CD14-positive monocyte (primary cell): Measurements from ENCODE around the gene KMT2A. TPM values are rescaled to one million over a fixed set of nuclear protein-coding genes. Genes with fewer than 3 reads are reported as not detected.

Source experiments
- DNase-seq, 3 donors: peaks; one replicate each; pipeline ENCODE4 v3.0.0-alpha.2; 2011 to 2022
- H2AFZ ChIP-seq: 2 replicates; pipeline ENCODE4 v1.6.0; 2012; ENCODE audit warnings: mild to moderate bottlenecking, low read depth, low read length, inconsistent platforms; ENCODE audit not compliant: insufficient read depth, poor library complexity, severe bottlenecking
- H3K27ac ChIP-seq, 2 donors: 1 replicate in 1 of 2; 2 replicates in 1 of 2; pipeline ENCODE4 v1.5.1; 2012 to 2013; ENCODE audit warnings: low read length in 2 of 2, control low read depth in 1 of 2, inconsistent platforms in 1 of 2, low read depth in 1 of 2, mild to moderate bottlenecking in 1 of 2
- H3K27me3 ChIP-seq, 2 donors: one replicate each; pipeline versions ENCODE4 v1.6.0 to v1.6.1; 2011 to 2013; ENCODE audit warnings: low read length in 2 of 2; ENCODE audit not compliant: control insufficient read depth in 2 of 2, insufficient read depth in 2 of 2
- H3K36me3 ChIP-seq, 2 donors: replicated peaks in 1 of 2; 1 replicate in 1 of 2; 2 replicates in 1 of 2; pipeline versions ENCODE4 v1.5.1 to v1.6.1; 2012 to 2013; ENCODE audit warnings: low read length in 2 of 2, control low read depth in 1 of 2, inconsistent platforms in 1 of 2, mild to moderate bottlenecking in 1 of 2; ENCODE audit not compliant: insufficient read depth in 2 of 2, control insufficient read depth in 1 of 2
- H3K4me1 ChIP-seq, 2 donors: 1 replicate in 1 of 2; 2 replicates in 1 of 2; pipeline versions ENCODE4 v1.5.1 to v1.6.1; 2012 to 2013; ENCODE audit warnings: low read length in 2 of 2, control low read depth in 1 of 2, inconsistent platforms in 1 of 2, mild to moderate bottlenecking in 1 of 2, moderate library complexity in 1 of 2; ENCODE audit not compliant: insufficient read depth in 2 of 2, control insufficient read depth in 1 of 2
- H3K4me2 ChIP-seq: replicated peaks from 2 replicates; pipeline ENCODE3; 2012; ENCODE audit warnings: low read length, moderate library complexity, mild to moderate bottlenecking; ENCODE audit not compliant: poor library complexity, severe bottlenecking; ENCODE audit errors: extremely low read depth
- H3K4me3 ChIP-seq, 3 experiments: fragments of 200-600 bp in 1 of 3; sonication (generic) in 1 of 3; replicated peaks in 1 of 3; 1 replicate in 2 of 3; 2 replicates in 1 of 3; pipeline ENCODE4 v1.5.1; 2011 to 2013; ENCODE audit warnings: low read length in 3 of 3, mild to moderate bottlenecking in 3 of 3, control low read depth in 2 of 3, low read depth in 2 of 3, inconsistent platforms in 1 of 3, moderate library complexity in 1 of 3
- H3K79me2 ChIP-seq: 2 replicates; pipeline ENCODE4 v1.6.0; 2012; ENCODE audit warnings: mild to moderate bottlenecking, control low read depth, inconsistent platforms, low read length, moderate library complexity; ENCODE audit not compliant: insufficient read depth
- H3K9ac ChIP-seq: 2 replicates; pipeline ENCODE4 v1.6.0; 2017; ENCODE audit warnings: low read length, mild to moderate bottlenecking; ENCODE audit not compliant: insufficient read depth, poor library complexity, severe bottlenecking
- H3K9me3 ChIP-seq, 2 donors: replicated peaks in 1 of 2; 1 replicate in 1 of 2; 2 replicates in 1 of 2; pipeline versions ENCODE4 v1.5.1 to v1.6.1; 2012 to 2013; ENCODE audit warnings: low read length in 2 of 2, control low read depth in 1 of 2; ENCODE audit not compliant: control insufficient read depth in 1 of 2, insufficient read depth in 1 of 2
- H4K20me1 ChIP-seq: 2 replicates; pipeline ENCODE4 v1.6.0; 2012; ENCODE audit warnings: mild to moderate bottlenecking, low read length, control low read depth, moderate library complexity; ENCODE audit not compliant: insufficient read depth
- H3K27ac Mint-ChIP-seq, 7 donors: one replicate each; pipeline ENCODE4 v1.8.0; 2020; ENCODE audit warnings: mild to moderate bottlenecking in 7 of 7, mixed read lengths in 7 of 7, moderate library complexity in 6 of 7, inconsistent platforms in 2 of 7
- H3K27me3 Mint-ChIP-seq, 3 donors: one replicate each; pipeline ENCODE4 v1.8.0; 2021 to 2022; ENCODE audit warnings: low read depth in 3 of 3, mild to moderate bottlenecking in 3 of 3, mixed read lengths in 3 of 3, moderate library complexity in 3 of 3, inconsistent platforms in 1 of 3
- H3K36me3 Mint-ChIP-seq, 2 donors: one replicate each; pipeline ENCODE4 v1.8.0; 2020; ENCODE audit warnings: mixed read lengths in 2 of 2, inconsistent platforms in 1 of 2, mild to moderate bottlenecking in 1 of 2
- H3K4me1 Mint-ChIP-seq: one replicate; pipeline ENCODE4 v1.8.0; 2020; ENCODE audit warnings: mild to moderate bottlenecking, mixed read lengths
- H3K4me3 Mint-ChIP-seq, 2 donors: one replicate each; pipeline ENCODE4 v1.8.0; 2020; ENCODE audit warnings: mild to moderate bottlenecking in 2 of 2, mixed read lengths in 2 of 2, moderate library complexity in 1 of 2
- H3K9me3 Mint-ChIP-seq, 7 donors: one replicate each; pipeline ENCODE4 v1.8.0; 2020 to 2022; ENCODE audit warnings: mixed read lengths in 7 of 7, mild to moderate bottlenecking in 6 of 7, moderate library complexity in 6 of 7, inconsistent platforms in 2 of 7
- CTCF ChIP-seq: fragments of 200-600 bp; IDR thresholded peaks from one replicate; pipeline ENCODE4 v1.8.0; 2022; ENCODE audit warnings: antibody characterized with exemption, mild to moderate bottlenecking
- WGBS: methylation state at CpG from one replicate; pipeline ENCODE4 v1.1.5; 2013; ENCODE audit warnings: missing lambda C conversion rate; ENCODE audit not compliant: insufficient coverage; 5-methylcytosine and 5-hydroxymethylcytosine counted together
- intact Hi-C, 2 donors: fragments of 100-400 bp; cut with micrococcal nuclease; formaldehyde crosslinking; loops; one replicate each; pipeline versions ENCODE4 v1.15.0 to v1.15.1; 2023
- polyA plus RNA-seq, 3 donors: library from polyadenylated mRNA; depleted of rRNA in 1 of 3; unstranded in 2 of 3; stranded (reverse) in 1 of 3; fragments of 300-500 nt in 2 of 3; fragments of >200 nt in 1 of 3; fragmentation: Illumina TruSeq in 2 of 3; gene quantifications; 1 replicate in 2 of 3; 2 replicates in 1 of 3; pipeline ENCODE4 v1.2.3, GENCODE V29; 2012 to 2021

KMT2A gene
- polyA plus RNA-seq, 3 donors, result 3.3 to 21.7 (median 3.5) TPM

- H3K9ac ChIP-seq, result no peak within 1 kb of the TSS
- no CpG with 5 or more reads among the region's 3 CpGs for WGBS
- peaks cover 8 to 22% of the 10 kb centered on the region in 2 donors for H3K27me3 ChIP-seq
- H3K4me1 Mint-ChIP-seq, result peaks cover 39% of the 10 kb centered on the region
- no peak within 1 kb of the TSS for H2AFZ ChIP-seq
- no peak within 1 kb of the TSS for H3K27ac ChIP-seq
- peaks cover 13% of the 10 kb centered on the region for H4K20me1 ChIP-seq
- intact Hi-C loops, result no loop called here
- no peak for DNase-seq
- H3K4me3 ChIP-seq, result no peak within 1 kb of the TSS
- H3K36me3 Mint-ChIP-seq, result peaks cover 26 to 41% of the 10 kb centered on the region in 2 donors
- no peaks in the 10 kb centered on the region for H3K9me3 ChIP-seq
- H3K4me1 ChIP-seq, result peaks cover 25 to 34% of the 10 kb centered on the region in 2 donors
- peaks cover 0 to 4% (median 0%) of the 10 kb centered on the region in 7 donors for H3K9me3 Mint-ChIP-seq
- no peak within 1 kb of the TSS for H3K27ac Mint-ChIP-seq
- peaks cover 12 to 25% of the 10 kb centered on the region in 2 donors for H3K36me3 ChIP-seq
- no peak within 1 kb of the TSS for H3K4me2 ChIP-seq
- H3K27me3 Mint-ChIP-seq, result peaks cover 27 to 33% (median 28%) of the 10 kb centered on the region in 3 donors
- TF ChIP-seq CTCF, result no peak
- H3K4me3 Mint-ChIP-seq, result no peak within 1 kb of the TSS
- no peaks in the 10 kb centered on the region for H3K79me2 ChIP-seq
Observed at GRCh38 chr11:118527109-118527508, 90.8 kb downstream of the KMT2A start, which contains the start of gene TTC36. Gene TTC36 (plus strand): TSS chr11:118527474. CDS start chr11:118527495, 21 bp downstream.

GRCh38 chr11:118528511-118528910 is 92.2 kb downstream of the KMT2A start:
- peaks cover 0 to 13% of the 10 kb centered on the region in 2 donors for H3K36me3 ChIP-seq
- no peak overlapping the region for H3K4me2 ChIP-seq
- intact Hi-C loops, result no loop called here
- peaks cover 8% of the 10 kb centered on the region for H4K20me1 ChIP-seq
- Mint-ChIP-seq H3K27me3 (peaks cover 27 to 34% (median 28%) of the 10 kb centered on the region in 3 donors), H3K36me3 (peaks cover 17 to 27% of the 10 kb centered on the region in 2 donors), H3K9me3 (peaks cover 0 to 4% (median 0%) of the 10 kb centered on the region in 7 donors), H3K4me3 (no peak overlapping the region), H3K27ac (no peak overlapping the region), H3K4me1 (peaks cover 37% of the 10 kb centered on the region)
- WGBS, result 96% methylated on average over 6 of the region's 6 CpGs
- no peak for TF ChIP-seq CTCF
- H3K9ac ChIP-seq, result no peak overlapping the region
- DNase-seq, result no peak
- no peak overlapping the region for H2AFZ ChIP-seq
- H3K4me3 ChIP-seq, result no peak overlapping the region
- peaks cover 25 to 34% of the 10 kb centered on the region in 2 donors for H3K4me1 ChIP-seq
- no peaks in the 10 kb centered on the region for H3K79me2 ChIP-seq
- H3K27ac ChIP-seq, result no peak overlapping the region
- peaks cover 8 to 22% of the 10 kb centered on the region in 2 donors for H3K27me3 ChIP-seq
- H3K9me3 ChIP-seq, result no peaks in the 10 kb centered on the region
